ENCODE measurements around the gene PTGER3. TPM values are rescaled to one million over a fixed set of nuclear protein-coding genes. Genes with fewer than 3 reads are reported as not detected.

PTGER3 gene
- total and polyA plus RNA-seq, 2 experiments from 2014 or later, result 0.45 to 1.6 TPM

GRCh38 chr1:70934194-70934961, 113.2 kb downstream of the PTGER3 start:
- peaks cover 3% of the 10 kb centered on the region; the same call in 1 of the 2 replicates for H3K9me2 ChIP-seq (ENCODE audit: insufficient read depth)
- H3K27me3 ChIP-seq (ENCODE audit: insufficient read depth), result no peaks in the 10 kb centered on the region
- H3K27ac Mint-ChIP-seq, result no peak overlapping the region
- H3K36me3 ChIP-seq (ENCODE audit: insufficient read depth), result no peaks in the 10 kb centered on the region
- DNase-seq (ENCODE audit: low spot score) (no peak), ATAC-seq (no peak)
- TF ChIP-seq POLR2AphosphoS5 (IDR thresholded peaks at IDR 0.05; ENCODE audit: low read depth) (no peak), ZNF114 (CRISPR knock-in tag; IDR thresholded peaks at IDR 0.05) (no peak), CTCF (conservative IDR thresholded peaks at IDR 0.05; ENCODE audit: low read depth in 2 of 2) (no peak), CREB1 (CRISPR knock-in tag; IDR thresholded peaks at IDR 0.05; ENCODE audit: low read depth) (no peak), STAT1 (IDR thresholded peaks at IDR 0.05; ENCODE audit: unreplicated experiment) (no peak), REST (IDR thresholded peaks at IDR 0.05; ENCODE audit: unreplicated experiment) (no peak), EZH2 (IDR thresholded peaks at IDR 0.05; ENCODE audit: low read depth, unreplicated experiment) (no peak), EZH2phosphoT487 (IDR thresholded peaks at IDR 0.05; ENCODE audit: unreplicated experiment) (no peak), JUNB (IDR thresholded peaks at IDR 0.05; ENCODE audit: unreplicated experiment) (no peak), ZNF462 (CRISPR knock-in tag; IDR thresholded peaks at IDR 0.05) (no peak), NANOG (IDR thresholded peaks at IDR 0.05; ENCODE audit: borderline replicate concordance) (no peak), ZNF331 (CRISPR knock-in tag; IDR thresholded peaks at IDR 0.05; ENCODE audit: low read depth) (no peak)
- TF ChIP-seq, protein P1, sequence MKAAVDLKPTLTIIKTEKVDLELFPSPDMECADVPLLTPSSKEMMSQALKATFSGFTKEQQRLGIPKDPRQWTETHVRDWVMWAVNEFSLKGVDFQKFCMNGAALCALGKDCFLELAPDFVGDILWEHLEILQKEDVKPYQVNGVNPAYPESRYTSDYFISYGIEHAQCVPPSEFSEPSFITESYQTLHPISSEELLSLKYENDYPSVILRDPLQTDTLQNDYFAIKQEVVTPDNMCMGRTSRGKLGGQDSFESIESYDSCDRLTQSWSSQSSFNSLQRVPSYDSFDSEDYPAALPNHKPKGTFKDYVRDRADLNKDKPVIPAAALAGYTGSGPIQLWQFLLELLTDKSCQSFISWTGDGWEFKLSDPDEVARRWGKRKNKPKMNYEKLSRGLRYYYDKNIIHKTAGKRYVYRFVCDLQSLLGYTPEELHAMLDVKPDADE (IDR thresholded peaks at IDR 0.05), result no peak
- H3K9me3 Mint-ChIP-seq, result peaks cover 13% of the 10 kb centered on the region
- H3K27ac ChIP-seq (ENCODE audit: low read depth), result no peak overlapping the region
- H3K36me3 Mint-ChIP-seq (ENCODE audit: low read depth), result peaks cover 8% of the 10 kb centered on the region; the same call in 2 of the 3 replicates
- no peaks in the 10 kb centered on the region for H3K79me2 ChIP-seq (replicated peaks; ENCODE audit: insufficient read depth)
- no peak overlapping the region for H2AFZ ChIP-seq
- no peaks in the 10 kb centered on the region for H3F3A ChIP-seq (replicated peaks; ENCODE audit: low read depth)
- H3K4me3 Mint-ChIP-seq, result no peak overlapping the region
- no peaks in the 10 kb centered on the region for H3K4me1 Mint-ChIP-seq
- no peaks in the 10 kb centered on the region for H3K4me1 ChIP-seq (ENCODE audit: insufficient read depth)
- no peaks in the 10 kb centered on the region for H3K27me3 Mint-ChIP-seq (ENCODE audit: insufficient read depth, low read depth, poor library complexity)
- no peaks in the 10 kb centered on the region for H4K20me1 ChIP-seq (replicated peaks; ENCODE audit: insufficient read depth)
- no peak overlapping the region for H3K4me3 ChIP-seq
- H3K4me2 ChIP-seq, result no peak overlapping the region

Measured in GM23338 (cell line).